Colonic mucosa (tissue), 4 donors: ENCODE data around the gene ATP5PB. TPM values are rescaled to one million over a fixed set of nuclear protein-coding genes. Genes with fewer than 3 reads are reported as not detected.

Experiments used
- DNase-seq: peaks from one replicate; pipeline ENCODE4 v3.0.0-alpha.2; 2020
- H3K27ac ChIP-seq: fragments of 200-600 bp; one replicate; pipeline ENCODE4 v1.8.0; 2021
- H3K27me3 ChIP-seq: fragments of 200-600 bp; one replicate; pipeline ENCODE4 v1.8.0; 2021
- H3K36me3 ChIP-seq: fragments of 200-600 bp; one replicate; pipeline ENCODE4 v1.8.0; 2021
- H3K4me1 ChIP-seq: fragments of 200-600 bp; one replicate; pipeline ENCODE4 v1.8.0; 2021; ENCODE audit warnings: mild to moderate bottlenecking
- H3K4me3 ChIP-seq: fragments of 200-600 bp; one replicate; pipeline ENCODE4 v1.8.0; 2021
- H3K9ac ChIP-seq, 2 donors: one replicate each; pipeline ENCODE4 v1.7.0; 2013; ENCODE audit warnings: control low read depth in 2 of 2, low read depth in 2 of 2, low read length in 2 of 2
- H3K9me3 ChIP-seq: fragments of 200-600 bp; one replicate; pipeline ENCODE4 v1.8.0; 2021
- intact Hi-C: fragments of 100-400 bp; cut with DNase I; formaldehyde crosslinking; loops from one replicate; pipeline ENCODE4 v1.14.1; 2022
- total RNA-seq, 2 donors: library from RNA; stranded (reverse); fragmentation: NEBNext Ultra II Directional in 1 of 2; extraction: Animal tissue kit (Norgen Biotek cat#: 25700) in 1 of 2; gene quantifications; one replicate each; pipeline ENCODE4 v1.2.1, GENCODE V29; 2021
- TF ChIP-seq, protein P1 (sequence below): fragments of 200-600 bp; IDR thresholded peaks from one replicate; pipeline ENCODE4 v1.8.0; 2022; ENCODE audit warnings: antibody characterized with exemption, mild to moderate bottlenecking
- donor health status: healthy.
- donor health status: DM: no; HTN: no; CAD: no.
- donor health status: DM: no; HTN: no; CAD: no.

The ATP5PB gene
- total RNA-seq, 2 donors from 2014 or later, result 488 to 502 TPM

- intact Hi-C loops, result no loop called here
- Histone ChIP-seq H3K27ac (no peak overlapping the region), H3K4me3 (no peak overlapping the region), H3K36me3 (peaks cover 9% of the 10 kb centered on the region), H3K4me1 (no peaks in the 10 kb centered on the region), H3K9me3 (no peaks in the 10 kb centered on the region), H3K9ac (no peak overlapping the region), H3K27me3 (no peaks in the 10 kb centered on the region)
- no peak for DNase-seq
- TF ChIP-seq, protein P1, sequence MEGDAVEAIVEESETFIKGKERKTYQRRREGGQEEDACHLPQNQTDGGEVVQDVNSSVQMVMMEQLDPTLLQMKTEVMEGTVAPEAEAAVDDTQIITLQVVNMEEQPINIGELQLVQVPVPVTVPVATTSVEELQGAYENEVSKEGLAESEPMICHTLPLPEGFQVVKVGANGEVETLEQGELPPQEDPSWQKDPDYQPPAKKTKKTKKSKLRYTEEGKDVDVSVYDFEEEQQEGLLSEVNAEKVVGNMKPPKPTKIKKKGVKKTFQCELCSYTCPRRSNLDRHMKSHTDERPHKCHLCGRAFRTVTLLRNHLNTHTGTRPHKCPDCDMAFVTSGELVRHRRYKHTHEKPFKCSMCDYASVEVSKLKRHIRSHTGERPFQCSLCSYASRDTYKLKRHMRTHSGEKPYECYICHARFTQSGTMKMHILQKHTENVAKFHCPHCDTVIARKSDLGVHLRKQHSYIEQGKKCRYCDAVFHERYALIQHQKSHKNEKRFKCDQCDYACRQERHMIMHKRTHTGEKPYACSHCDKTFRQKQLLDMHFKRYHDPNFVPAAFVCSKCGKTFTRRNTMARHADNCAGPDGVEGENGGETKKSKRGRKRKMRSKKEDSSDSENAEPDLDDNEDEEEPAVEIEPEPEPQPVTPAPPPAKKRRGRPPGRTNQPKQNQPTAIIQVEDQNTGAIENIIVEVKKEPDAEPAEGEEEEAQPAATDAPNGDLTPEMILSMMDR, result no peak
Observed at GRCh38 chr1:111453706-111454105, 4.4 kb downstream of the ATP5PB start.

GRCh38 chr1:111454859-111455641 is 5.8 kb downstream of the ATP5PB start:
- no peak for DNase-seq
- no peaks in the 10 kb centered on the region for H3K9me3 ChIP-seq
- no peak overlapping the region for H3K27ac ChIP-seq
- no peaks in the 10 kb centered on the region for H3K4me1 ChIP-seq
- peaks cover 14% of the 10 kb centered on the region for H3K36me3 ChIP-seq
- intact Hi-C loops, result no loop called here
- H3K4me3 ChIP-seq, result no peak overlapping the region
- H3K27me3 ChIP-seq, result no peaks in the 10 kb centered on the region
- TF ChIP-seq, protein P1, result no peak
- H3K9ac ChIP-seq, result no peak overlapping the region

- Histone ChIP-seq H3K27me3 (no peaks in the 10 kb centered on the region), H3K4me3 (no peak overlapping the region), H3K9ac (no peak overlapping the region), H3K9me3 (no peaks in the 10 kb centered on the region), H3K36me3 (peaks cover 14% of the 10 kb centered on the region), H3K27ac (no peak overlapping the region), H3K4me1 (no peaks in the 10 kb centered on the region)
- intact Hi-C loops, result no loop called here
- TF ChIP-seq, protein P1, result no peak
- no peak for DNase-seq
Observed at GRCh38 chr1:111455642-111456031, 6.4 kb downstream of the ATP5PB start.

DNA sequence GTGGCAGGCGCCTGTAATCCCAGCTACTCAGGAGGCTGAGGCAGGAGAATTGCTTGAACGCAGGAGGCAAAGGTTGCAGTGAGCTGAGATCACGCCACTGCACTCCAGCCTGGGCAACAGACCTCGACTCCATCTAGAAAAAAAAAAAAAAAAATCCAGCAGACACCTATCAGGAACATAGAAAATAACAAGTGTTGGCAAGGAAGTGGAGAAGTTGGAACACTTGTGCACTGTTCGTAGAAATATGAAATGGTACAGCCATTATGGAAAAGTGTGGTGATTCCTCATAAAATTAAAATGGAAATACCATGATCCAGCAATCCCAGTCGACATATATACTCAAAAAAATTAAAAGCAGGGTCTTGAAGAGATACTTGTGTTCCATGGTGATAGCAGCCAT is 12.5 kb downstream of the ATP5PB start:
- DNase-seq, result no peak
- TF ChIP-seq, protein P1, result no peak
- no peaks in the 10 kb centered on the region for H3K9me3 ChIP-seq
- peaks cover 9% of the 10 kb centered on the region for H3K36me3 ChIP-seq
- no peaks in the 10 kb centered on the region for H3K27me3 ChIP-seq
- no peak overlapping the region for H3K4me3 ChIP-seq
- H3K9ac ChIP-seq, result no peak overlapping the region
- intact Hi-C loops, result no loop called here
- no peaks in the 10 kb centered on the region for H3K4me1 ChIP-seq
- H3K27ac ChIP-seq, result no peak overlapping the region

- H3K36me3 ChIP-seq, result peaks cover 7% of the 10 kb centered on the region
- TF ChIP-seq, protein P1, result no peak
- intact Hi-C loops, result no loop called here
- H3K27me3 ChIP-seq, result no peaks in the 10 kb centered on the region
- no peak for DNase-seq
- no peaks in the 10 kb centered on the region for H3K4me1 ChIP-seq
- H3K9me3 ChIP-seq, result no peaks in the 10 kb centered on the region
- H3K27ac ChIP-seq, result no peak overlapping the region
- no peak overlapping the region for H3K9ac ChIP-seq
- H3K4me3 ChIP-seq, result no peak overlapping the region
Observed at GRCh38 chr1:111462370-111463028, 13.2 kb downstream of the ATP5PB start.
